ENCODE data around the gene TWF2. TPM values are rescaled to one million over a fixed set of nuclear protein-coding genes. Genes with fewer than 3 reads are reported as not detected.
A peak's percentile ranks its signal among the peaks of the same experiment; 100 is the strongest.

Gene TWF2
- total RNA-seq, 1 donor from 2014 or later: 74.6 TPM

- no peak for DNase-seq (ENCODE audit: low read depth in 2 of 2)
Observed at GRCh38 chr3:52223449-52224408, 15.2 kb downstream of the TWF2 start.

- DNase-seq (ENCODE audit: low read depth in 2 of 2): no peak
Observed at GRCh38 chr3:52222319-52223221, 16.4 kb downstream of the TWF2 start.

GRCh38 chr3:52221563-52222318 lies 17.2 kb downstream of the TWF2 start:
- DNase-seq (ENCODE audit: low read depth in 2 of 2): peak in 1 of 2 donors; percentile 54

- no peak for DNase-seq (ENCODE audit: low read depth in 2 of 2)
Observed at GRCh38 chr3:52221141-52221562, 17.8 kb downstream of the TWF2 start.

GRCh38 chr3:52220380-52221026 lies 18.5 kb downstream of the TWF2 start:
- peak; percentile 73 to 81 for DNase-seq (ENCODE audit: low read depth in 2 of 2)

GRCh38 chr3:52218937-52219650 lies 19.9 kb downstream of the TWF2 start:
- peak; percentile 75 to 77 for DNase-seq (ENCODE audit: low read depth in 2 of 2)

- peak in 1 of 2 donors; percentile 33 for DNase-seq (ENCODE audit: low read depth in 2 of 2)
Observed at GRCh38 chr3:52218454-52218853, 20.5 kb downstream of the TWF2 start.

- DNase-seq (ENCODE audit: low read depth in 2 of 2): peak in 1 of 2 donors; percentile 25
Observed at GRCh38 chr3:52218026-52218425, 20.9 kb downstream of the TWF2 start.

GRCh38 chr3:52217409-52217805 lies 21.6 kb downstream of the TWF2 start:
- DNase-seq (ENCODE audit: low read depth in 2 of 2): no peak

- peak; percentile 95 to 98 for DNase-seq (ENCODE audit: low read depth in 2 of 2)
Observed at GRCh38 chr3:52216585-52217408, 22.2 kb downstream of the TWF2 start.

- no peak for DNase-seq (ENCODE audit: low read depth in 2 of 2)
Observed at GRCh38 chr3:52215351-52215750, 23.6 kb downstream of the TWF2 start.

- DNase-seq (ENCODE audit: low read depth in 2 of 2): no peak
Observed at GRCh38 chr3:52213901-52214300, 25.1 kb downstream of the TWF2 start.

- DNase-seq (ENCODE audit: low read depth in 2 of 2): no peak
Observed at GRCh38 chr3:52213005-52213404, 26.0 kb downstream of the TWF2 start.

- no peak for DNase-seq (ENCODE audit: low read depth in 2 of 2)
Observed at GRCh38 chr3:52211268-52211891, 27.6 kb downstream of the TWF2 start.

- no peak for DNase-seq (ENCODE audit: low read depth in 2 of 2)
Observed at GRCh38 chr3:52210550-52211046, 28.4 kb downstream of the TWF2 start.

GRCh38 chr3:52210037-52210436 lies 28.9 kb downstream of the TWF2 start:
- DNase-seq (ENCODE audit: low read depth in 2 of 2): no peak

- no peak for DNase-seq (ENCODE audit: low read depth in 2 of 2)
Observed at GRCh38 chr3:52208556-52208955, 30.4 kb downstream of the TWF2 start.

GRCh38 chr3:52205727-52206372 lies 33.1 kb downstream of the TWF2 start:
- DNase-seq (ENCODE audit: low read depth in 2 of 2): no peak

Measured in lung microvascular endothelial cell (primary cell).